ENCODE data around the gene TMEM185A.

DNA sequence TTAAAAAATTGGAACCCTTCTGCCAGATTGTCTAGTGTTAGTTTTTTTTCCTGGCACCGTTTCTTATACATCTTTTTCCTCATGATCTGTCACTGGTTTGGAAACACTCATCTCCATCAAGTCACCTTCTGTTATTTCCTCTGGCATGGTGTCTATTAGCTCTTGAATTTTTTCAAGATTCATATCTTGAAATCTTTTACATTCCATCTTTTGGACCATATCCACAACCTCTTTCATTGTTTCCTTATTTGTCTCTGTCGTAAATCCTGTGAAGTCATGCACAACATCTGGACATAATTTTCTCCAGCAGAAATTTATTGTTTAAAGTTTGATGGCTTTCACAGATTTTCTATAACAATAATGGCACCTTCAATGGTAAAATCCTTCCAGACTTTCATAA is 10.2 kb upstream of the TMEM185A start:
- TF ChIP-seq POLR2AphosphoS5 (IDR thresholded peaks at IDR 0.05; ENCODE audit: low read depth), result no peak
- TF ChIP-seq, protein P1, sequence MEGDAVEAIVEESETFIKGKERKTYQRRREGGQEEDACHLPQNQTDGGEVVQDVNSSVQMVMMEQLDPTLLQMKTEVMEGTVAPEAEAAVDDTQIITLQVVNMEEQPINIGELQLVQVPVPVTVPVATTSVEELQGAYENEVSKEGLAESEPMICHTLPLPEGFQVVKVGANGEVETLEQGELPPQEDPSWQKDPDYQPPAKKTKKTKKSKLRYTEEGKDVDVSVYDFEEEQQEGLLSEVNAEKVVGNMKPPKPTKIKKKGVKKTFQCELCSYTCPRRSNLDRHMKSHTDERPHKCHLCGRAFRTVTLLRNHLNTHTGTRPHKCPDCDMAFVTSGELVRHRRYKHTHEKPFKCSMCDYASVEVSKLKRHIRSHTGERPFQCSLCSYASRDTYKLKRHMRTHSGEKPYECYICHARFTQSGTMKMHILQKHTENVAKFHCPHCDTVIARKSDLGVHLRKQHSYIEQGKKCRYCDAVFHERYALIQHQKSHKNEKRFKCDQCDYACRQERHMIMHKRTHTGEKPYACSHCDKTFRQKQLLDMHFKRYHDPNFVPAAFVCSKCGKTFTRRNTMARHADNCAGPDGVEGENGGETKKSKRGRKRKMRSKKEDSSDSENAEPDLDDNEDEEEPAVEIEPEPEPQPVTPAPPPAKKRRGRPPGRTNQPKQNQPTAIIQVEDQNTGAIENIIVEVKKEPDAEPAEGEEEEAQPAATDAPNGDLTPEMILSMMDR (IDR thresholded peaks at IDR 0.05; ENCODE audit: insufficient read depth, low read length), result no peak
